ENCODE measurements around the gene KIF1A. TPM values are rescaled to one million over a fixed set of nuclear protein-coding genes. Genes with fewer than 3 reads are reported as not detected.

KIF1A gene
- total and polyA plus RNA-seq, 2 donors = 1.2 to 5.2 TPM

- DNase-seq (ENCODE audit: extremely low spot score) = no peak
- Histone ChIP-seq H3K36me3 (ENCODE audit: insufficient read depth) (no peaks in the 10 kb centered on the region), H3K27ac (ENCODE audit: low read depth) (no peak overlapping the region), H3K4me3 (ENCODE audit: low read depth, low read length) (peak overlapping the region; percentile 36), H3K4me1 (ENCODE audit: insufficient read depth) (peaks cover 5% of the 10 kb centered on the region)
- 1% methylated on average over 81 of the region's 81 CpGs for WGBS
Observed at GRCh38 chr2:240819126-240819857, 727 bp downstream of the KIF1A start.

DNA sequence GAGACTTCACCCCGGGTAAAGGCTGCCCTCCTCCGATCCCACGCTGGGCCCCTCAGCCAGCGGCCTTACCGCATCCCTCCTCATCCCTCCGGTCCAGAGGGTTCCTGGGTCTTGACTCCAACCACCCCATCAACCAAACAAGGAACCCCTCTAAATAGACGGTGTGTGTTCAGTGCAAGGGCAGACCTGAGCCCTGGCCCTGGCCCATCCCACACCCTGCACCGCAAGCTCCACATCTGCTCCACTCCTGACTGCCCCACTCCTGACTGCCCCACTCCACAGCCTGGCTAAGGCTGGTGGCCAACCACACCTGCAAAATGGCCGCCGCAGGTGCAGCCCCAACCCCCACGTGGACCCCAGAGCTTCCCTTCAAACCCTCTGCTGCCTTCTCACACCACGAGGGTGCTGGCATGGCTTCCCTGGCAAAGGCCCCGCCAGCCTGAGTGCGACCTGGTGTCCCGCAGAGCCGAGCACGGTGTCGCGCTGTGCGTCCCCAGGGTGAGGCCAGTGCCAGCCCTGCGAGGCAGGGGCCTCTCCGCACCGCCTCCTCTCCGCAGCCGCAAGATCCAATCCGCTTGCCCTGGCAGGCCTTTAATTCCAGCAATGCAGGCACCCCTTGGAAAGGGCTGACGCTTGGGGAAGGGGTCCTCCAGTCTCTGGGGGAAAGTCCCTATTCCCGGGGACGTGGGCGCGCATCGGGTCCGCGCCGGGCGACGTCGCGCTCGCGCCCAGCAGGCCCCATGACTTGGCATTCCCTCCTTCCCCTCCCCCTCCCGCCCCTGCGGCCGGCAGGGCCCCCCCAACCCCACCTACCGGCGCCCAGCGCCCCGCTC, 1.5 kb downstream of the KIF1A start:
- Histone ChIP-seq H3K4me1 (ENCODE audit: insufficient read depth) (peaks cover 5% of the 10 kb centered on the region), H3K27ac (ENCODE audit: low read depth) (no peak overlapping the region), H3K36me3 (ENCODE audit: insufficient read depth) (no peaks in the 10 kb centered on the region), H3K4me3 (ENCODE audit: low read depth, low read length) (no peak overlapping the region)
- WGBS = 23% methylated on average over 48 of the region's 48 CpGs
- DNase-seq (ENCODE audit: extremely low spot score) = no peak

DNA sequence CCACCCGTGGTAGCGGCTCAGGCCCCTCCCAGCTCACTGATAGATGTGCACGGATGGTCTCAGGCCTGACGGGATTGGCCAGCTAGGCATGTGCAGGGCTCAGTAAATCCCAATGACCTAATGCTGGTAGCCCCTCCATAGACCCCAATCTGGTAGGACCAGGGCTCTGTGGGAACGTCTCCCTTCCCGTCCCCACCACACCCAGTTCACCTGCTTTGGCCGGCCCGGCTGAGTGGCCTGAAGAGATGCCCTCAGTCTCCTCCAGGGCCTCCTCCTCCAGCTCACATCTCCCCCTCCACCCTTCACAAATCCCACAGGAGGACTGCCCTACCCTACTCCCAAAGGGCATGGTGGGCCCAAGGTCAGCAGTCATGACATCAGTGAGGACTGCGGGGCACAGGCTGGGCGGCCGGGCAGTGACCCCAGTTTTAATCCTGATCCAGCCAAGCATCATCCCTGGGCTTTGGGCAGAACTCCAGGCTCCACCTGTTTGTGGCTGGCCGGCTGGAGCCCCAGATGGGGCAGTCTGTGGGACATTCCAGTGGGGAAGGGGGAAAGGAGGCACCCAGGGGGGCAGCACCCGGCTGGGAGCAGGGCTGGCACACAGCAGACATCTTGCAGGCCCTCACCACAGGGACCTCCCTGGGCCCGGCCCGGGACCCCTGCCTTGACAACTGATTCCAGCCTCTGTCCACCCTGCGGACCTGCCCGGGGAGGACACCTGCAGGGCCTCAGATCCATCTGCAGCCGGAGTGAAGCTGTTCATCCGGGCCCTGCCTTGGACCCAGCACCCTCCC, 2.3 kb downstream of the KIF1A start:
- DNase-seq (ENCODE audit: extremely low spot score) = no peak
- Histone ChIP-seq H3K4me1 (ENCODE audit: insufficient read depth) (peaks cover 5% of the 10 kb centered on the region), H3K36me3 (ENCODE audit: insufficient read depth) (no peaks in the 10 kb centered on the region), H3K27ac (ENCODE audit: low read depth) (no peak overlapping the region), H3K4me3 (ENCODE audit: low read depth, low read length) (no peak overlapping the region)
- 85% methylated on average over 19 of the region's 19 CpGs for WGBS

- Histone ChIP-seq H3K4me1 (ENCODE audit: insufficient read depth) (peaks cover 5% of the 10 kb centered on the region), H3K4me3 (ENCODE audit: low read depth, low read length) (no peak overlapping the region), H3K27ac (ENCODE audit: low read depth) (no peak overlapping the region), H3K36me3 (ENCODE audit: insufficient read depth) (no peaks in the 10 kb centered on the region)
- 85% methylated on average over 12 of the region's 12 CpGs for WGBS
- DNase-seq (ENCODE audit: extremely low spot score) = no peak
Observed at GRCh38 chr2:240816584-240817495, 3.2 kb downstream of the KIF1A start.

GRCh38 chr2:240815761-240816583, 4.0 kb downstream of the KIF1A start:
- no peaks in the 10 kb centered on the region for H3K36me3 ChIP-seq (ENCODE audit: insufficient read depth)
- WGBS = 79% methylated on average over 9 of the region's 9 CpGs
- no peak for DNase-seq (ENCODE audit: extremely low spot score)
- H3K27ac ChIP-seq (ENCODE audit: low read depth) = no peak overlapping the region
- peaks cover 5% of the 10 kb centered on the region for H3K4me1 ChIP-seq (ENCODE audit: insufficient read depth)
- no peak overlapping the region for H3K4me3 ChIP-seq (ENCODE audit: low read depth, low read length)

GRCh38 chr2:240814946-240815760, 4.9 kb downstream of the KIF1A start:
- DNase-seq (ENCODE audit: extremely low spot score) = no peak
- no peak overlapping the region for H3K27ac ChIP-seq (ENCODE audit: low read depth)
- 90% methylated on average over 11 of the region's 11 CpGs for WGBS
- no peak overlapping the region for H3K4me3 ChIP-seq (ENCODE audit: low read depth, low read length)
- H3K36me3 ChIP-seq (ENCODE audit: insufficient read depth) = no peaks in the 10 kb centered on the region
- peaks cover 5% of the 10 kb centered on the region for H3K4me1 ChIP-seq (ENCODE audit: insufficient read depth)

GRCh38 chr2:240814280-240814679, 5.7 kb downstream of the KIF1A start:
- no peaks in the 10 kb centered on the region for H3K4me1 ChIP-seq (ENCODE audit: insufficient read depth)
- no peaks in the 10 kb centered on the region for H3K36me3 ChIP-seq (ENCODE audit: insufficient read depth)
- 91% methylated on average over 4 of the region's 4 CpGs for WGBS
- H3K27ac ChIP-seq (ENCODE audit: low read depth) = no peak overlapping the region
- no peak overlapping the region for H3K4me3 ChIP-seq (ENCODE audit: low read depth, low read length)
- no peak for DNase-seq (ENCODE audit: extremely low spot score)

GRCh38 chr2:240813231-240813921, 6.6 kb downstream of the KIF1A start:
- H3K36me3 ChIP-seq (ENCODE audit: insufficient read depth) = no peaks in the 10 kb centered on the region
- H3K4me1 ChIP-seq (ENCODE audit: insufficient read depth) = no peaks in the 10 kb centered on the region
- H3K4me3 ChIP-seq (ENCODE audit: low read depth, low read length) = no peak overlapping the region
- 95% methylated on average over 17 of the region's 17 CpGs for whole genome bisulfite sequencing
- H3K27ac ChIP-seq (ENCODE audit: low read depth) = no peak overlapping the region
- no peak for DNase-seq (ENCODE audit: extremely low spot score)

DNA sequence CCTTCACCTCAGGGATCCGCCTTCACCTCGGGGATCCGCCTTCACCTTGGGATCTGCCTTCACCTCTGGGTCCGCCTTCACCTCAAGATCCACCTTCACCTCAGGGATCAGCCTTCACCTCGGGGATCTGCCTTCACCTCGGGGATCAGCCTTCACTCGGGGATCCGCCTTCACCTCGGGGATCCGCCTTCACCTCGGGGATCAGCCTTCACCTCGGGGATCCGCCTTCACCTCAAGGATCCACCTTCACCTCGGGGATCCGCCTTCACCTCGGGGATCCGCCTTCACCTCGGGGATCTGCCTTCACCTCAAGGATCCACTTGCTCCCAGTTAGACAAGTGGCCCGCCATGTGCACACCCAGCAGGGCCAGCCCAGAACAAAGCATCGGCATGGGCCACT, 7.3 kb downstream of the KIF1A start:
- no peak for DNase-seq (ENCODE audit: extremely low spot score)
- H3K36me3 ChIP-seq (ENCODE audit: insufficient read depth) = no peaks in the 10 kb centered on the region
- no peak overlapping the region for H3K27ac ChIP-seq (ENCODE audit: low read depth)
- no peak overlapping the region for H3K4me3 ChIP-seq (ENCODE audit: low read depth, low read length)
- no peaks in the 10 kb centered on the region for H3K4me1 ChIP-seq (ENCODE audit: insufficient read depth)
- WGBS = 88% methylated on average over 20 of the region's 20 CpGs

DNA sequence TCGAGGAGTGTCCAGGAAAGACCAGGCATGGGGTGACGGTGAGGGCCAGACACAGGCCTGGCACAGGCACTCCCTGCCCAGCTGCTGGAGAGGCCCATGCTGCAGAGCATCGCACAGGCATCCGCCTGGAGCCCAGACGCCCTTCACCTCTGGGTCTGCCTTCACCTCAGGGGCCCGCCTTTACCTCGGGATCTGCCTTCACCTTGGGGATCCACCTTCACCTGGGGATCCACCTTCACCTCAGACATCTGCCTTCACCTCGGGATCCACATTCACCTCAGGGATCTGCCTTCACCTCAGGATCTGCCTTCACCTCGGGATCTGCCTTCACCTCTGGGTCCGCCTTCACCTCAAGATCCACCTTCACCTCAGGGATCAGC, 7.7 kb downstream of the KIF1A start:
- Histone ChIP-seq H3K36me3 (ENCODE audit: insufficient read depth) (no peaks in the 10 kb centered on the region), H3K4me3 (ENCODE audit: low read depth, low read length) (no peak overlapping the region), H3K4me1 (ENCODE audit: insufficient read depth) (no peaks in the 10 kb centered on the region), H3K27ac (ENCODE audit: low read depth) (no peak overlapping the region)
- 95% methylated on average over 10 of the region's 10 CpGs for WGBS
- DNase-seq (ENCODE audit: extremely low spot score) = no peak

All from urinary bladder (tissue), 4 donors.